ENCODE results near the gene HOATZ.

The HOATZ gene

GRCh38 chr11:111555255-111555654 is 40.7 kb downstream of the HOATZ start:
- no peak overlapping the region for H3K4me3 ChIP-seq (ENCODE audit: low read length in 2 of 2)
- H3K9ac ChIP-seq (ENCODE audit: low read depth, low read length, poor library complexity) = no peak overlapping the region
- H2BK120ac ChIP-seq (ENCODE audit: low read depth, low read length) = no peak overlapping the region
- H2BK5ac ChIP-seq (ENCODE audit: low read length) = no peak overlapping the region
- no peak overlapping the region for H3K27ac ChIP-seq (replicated peaks; ENCODE audit: low read length)
- no peak overlapping the region for H2AFZ ChIP-seq (ENCODE audit: low read length)
- no peak overlapping the region for H3K4me2 ChIP-seq (ENCODE audit: insufficient read depth, low read length, poor library complexity, severe bottlenecking)
- H2BK12ac ChIP-seq (ENCODE audit: low read length) = no peak overlapping the region
- peaks cover 0 to 18% (median 0%) of the 10 kb centered on the region in 3 experiments for H3K27me3 ChIP-seq (ENCODE audit: control insufficient read depth in 3 of 3, insufficient read depth in 3 of 3, low read depth in 1 of 3, low read length in 3 of 3)
- no peak overlapping the region for H2BK15ac ChIP-seq (ENCODE audit: low read length)
- no peak overlapping the region for H3K18ac ChIP-seq (ENCODE audit: low read length)
- peaks cover 0 to 6% of the 10 kb centered on the region in 2 donors for H3K9me3 ChIP-seq (replicated peaks in 1 of 2; ENCODE audit: control insufficient read depth in 2 of 2, insufficient read depth in 1 of 2, low read depth in 1 of 2, low read length in 2 of 2)
- H3K23ac ChIP-seq (ENCODE audit: low read depth, low read length, poor library complexity) = no peak overlapping the region
- no peak overlapping the region for H4K8ac ChIP-seq (ENCODE audit: low read depth, low read length)
- H3K4ac ChIP-seq (ENCODE audit: low read length) = no peak overlapping the region
- no peak overlapping the region for H3K14ac ChIP-seq (ENCODE audit: low read length)
- H4K91ac ChIP-seq (ENCODE audit: low read depth, low read length, poor library complexity) = no peak overlapping the region
- no peaks in the 10 kb centered on the region for H3K4me1 ChIP-seq (ENCODE audit: control insufficient read depth in 2 of 2, insufficient read depth in 1 of 2, low read depth in 1 of 2, low read length in 2 of 2)
- H3K79me1 ChIP-seq (ENCODE audit: low read depth, low read length) = no peaks in the 10 kb centered on the region
- no peaks in the 10 kb centered on the region for H3K36me3 ChIP-seq (replicated peaks in 1 of 2; ENCODE audit: control insufficient read depth in 2 of 2, insufficient read depth in 2 of 2, low read length in 2 of 2)
- DNase-seq (ENCODE audit: low spot score) = no peak
- no peak overlapping the region for H2AK5ac ChIP-seq (ENCODE audit: low read depth, low read length)

DNA sequence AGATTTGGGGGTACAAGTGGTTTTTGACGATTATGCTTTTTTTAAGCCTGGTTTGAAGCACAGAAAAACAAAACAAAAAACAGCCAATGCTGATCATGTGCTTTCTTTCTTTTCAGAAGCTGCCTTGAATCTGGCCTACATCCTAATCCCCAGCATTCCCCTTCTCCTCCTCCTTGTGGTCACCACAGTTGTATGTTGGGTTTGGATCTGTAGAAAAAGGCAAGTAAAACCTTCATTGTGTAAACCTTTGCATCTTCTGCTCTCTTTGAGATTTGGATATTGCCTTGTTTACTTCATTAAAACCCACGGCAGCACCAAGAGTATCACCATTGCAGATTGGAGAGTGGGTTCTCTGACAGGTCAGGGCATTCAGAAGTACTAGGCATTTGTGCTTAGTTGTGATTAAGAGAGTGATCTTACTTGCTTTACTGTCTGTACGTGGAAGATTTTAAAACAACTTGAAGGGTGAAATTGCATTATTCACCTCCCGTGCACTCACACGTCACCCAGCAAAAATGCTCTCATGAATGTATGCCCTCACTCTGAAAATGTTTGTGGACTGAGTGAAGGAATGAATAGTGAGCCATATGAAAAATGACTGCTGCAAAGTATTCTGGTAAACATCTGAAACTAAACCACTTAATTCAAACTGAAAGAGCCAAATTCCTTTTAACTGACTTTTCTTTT is 43.0 kb downstream of the HOATZ start:
- peaks cover 0 to 3% of the 10 kb centered on the region in 2 donors for H3K4me1 ChIP-seq (ENCODE audit: control insufficient read depth in 2 of 2, insufficient read depth in 1 of 2, low read depth in 1 of 2, low read length in 2 of 2)
- H3K27ac ChIP-seq (replicated peaks; ENCODE audit: low read length) = no peak overlapping the region
- no peaks in the 10 kb centered on the region for H3K79me1 ChIP-seq (ENCODE audit: low read depth, low read length)

DNA sequence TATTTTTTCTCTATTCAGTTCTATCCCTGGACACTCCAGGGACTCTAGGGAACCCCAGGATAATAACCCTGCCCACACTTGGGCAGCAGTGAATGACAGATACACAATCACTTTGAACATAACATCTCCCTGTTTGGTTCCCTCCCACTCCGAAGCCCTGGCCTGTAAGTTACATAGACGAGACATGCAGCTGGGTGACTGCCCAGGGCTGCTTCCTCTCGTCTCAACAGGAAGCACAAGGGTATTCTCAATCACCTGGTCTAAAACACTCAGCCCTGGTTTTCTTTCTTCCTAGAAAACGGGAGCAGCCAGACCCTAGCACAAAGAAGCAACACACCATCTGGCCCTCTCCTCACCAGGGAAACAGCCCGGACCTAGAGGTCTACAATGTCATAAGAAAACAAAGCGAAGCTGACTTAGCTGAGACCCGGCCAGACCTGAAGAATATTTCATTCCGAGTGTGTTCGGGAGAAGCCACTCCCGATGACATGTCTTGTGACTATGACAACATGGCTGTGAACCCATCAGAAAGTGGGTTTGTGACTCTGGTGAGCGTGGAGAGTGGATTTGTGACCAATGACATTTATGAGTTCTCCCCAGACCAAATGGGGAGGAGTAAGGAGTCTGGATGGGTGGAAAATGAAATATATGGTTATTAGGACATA is 45.4 kb downstream of the HOATZ start:
- H4K8ac ChIP-seq (ENCODE audit: low read depth, low read length) = no peak overlapping the region
- no peak overlapping the region for H2BK15ac ChIP-seq (ENCODE audit: low read length)
- no peak overlapping the region for H2BK12ac ChIP-seq (ENCODE audit: low read length)
- no peak overlapping the region for H3K4me2 ChIP-seq (ENCODE audit: insufficient read depth, low read length, poor library complexity, severe bottlenecking)
- H2BK120ac ChIP-seq (ENCODE audit: low read depth, low read length) = no peak overlapping the region
- H3K9me3 ChIP-seq (replicated peaks in 1 of 2; ENCODE audit: control insufficient read depth in 2 of 2, insufficient read depth in 1 of 2, low read depth in 1 of 2, low read length in 2 of 2) = peaks cover 0 to 6% of the 10 kb centered on the region in 2 donors
- H3K18ac ChIP-seq (ENCODE audit: low read length) = no peak overlapping the region
- H3K36me3 ChIP-seq (replicated peaks in 1 of 2; ENCODE audit: control insufficient read depth in 2 of 2, insufficient read depth in 2 of 2, low read length in 2 of 2) = no peaks in the 10 kb centered on the region
- no peak overlapping the region for H4K91ac ChIP-seq (ENCODE audit: low read depth, low read length, poor library complexity)
- H2AFZ ChIP-seq (ENCODE audit: low read length) = peak overlapping the region; percentile 29
- no peak overlapping the region for H3K4me3 ChIP-seq (ENCODE audit: low read length in 2 of 2)
- WGBS, 2 donors (ENCODE audit: extremely low coverage in 2 of 2, insufficient read length in 2 of 2, insufficient replicate concordance in 1 of 2) = no CpG with 5 or more reads among the region's 11 CpGs
- H3K23ac ChIP-seq (ENCODE audit: low read depth, low read length, poor library complexity) = no peak overlapping the region
- H3K27me3 ChIP-seq (ENCODE audit: control insufficient read depth in 3 of 3, insufficient read depth in 3 of 3, low read depth in 1 of 3, low read length in 3 of 3) = no peaks in the 10 kb centered on the region
- no peak overlapping the region for H2BK5ac ChIP-seq (ENCODE audit: low read length)
- no peak for DNase-seq (ENCODE audit: low spot score)
- peaks cover 0 to 3% of the 10 kb centered on the region in 2 donors for H3K4me1 ChIP-seq (ENCODE audit: control insufficient read depth in 2 of 2, insufficient read depth in 1 of 2, low read depth in 1 of 2, low read length in 2 of 2)
- H2AK5ac ChIP-seq (ENCODE audit: low read depth, low read length) = no peak overlapping the region
- H3K14ac ChIP-seq (ENCODE audit: low read length) = no peak overlapping the region
- H3K9ac ChIP-seq (ENCODE audit: low read depth, low read length, poor library complexity) = no peak overlapping the region
- no peak overlapping the region for H3K4ac ChIP-seq (ENCODE audit: low read length)
- H3K79me1 ChIP-seq (ENCODE audit: low read depth, low read length) = no peaks in the 10 kb centered on the region
- H3K27ac ChIP-seq (replicated peaks; ENCODE audit: low read length) = no peak overlapping the region

More for the DNA sequence above, 43.0 kb downstream of the HOATZ start:
- no peak overlapping the region for H3K4me3 ChIP-seq (ENCODE audit: low read length in 2 of 2)
- DNase-seq (ENCODE audit: low spot score) = no peak
- H2BK15ac ChIP-seq (ENCODE audit: low read length) = no peak overlapping the region
- H3K9me3 ChIP-seq (replicated peaks in 1 of 2; ENCODE audit: control insufficient read depth in 2 of 2, insufficient read depth in 1 of 2, low read depth in 1 of 2, low read length in 2 of 2) = peaks cover 0 to 6% of the 10 kb centered on the region in 2 donors
- H4K8ac ChIP-seq (ENCODE audit: low read depth, low read length) = no peak overlapping the region
- H3K23ac ChIP-seq (ENCODE audit: low read depth, low read length, poor library complexity) = no peak overlapping the region
- no CpG with 5 or more reads among the region's 5 CpGs for WGBS, 2 donors (ENCODE audit: extremely low coverage in 2 of 2, insufficient read length in 2 of 2, insufficient replicate concordance in 1 of 2)
- no peak overlapping the region for H3K9ac ChIP-seq (ENCODE audit: low read depth, low read length, poor library complexity)
- H2BK12ac ChIP-seq (ENCODE audit: low read length) = no peak overlapping the region
- H2AFZ ChIP-seq (ENCODE audit: low read length) = no peak overlapping the region
- H2AK5ac ChIP-seq (ENCODE audit: low read depth, low read length) = no peak overlapping the region
- H2BK120ac ChIP-seq (ENCODE audit: low read depth, low read length) = no peak overlapping the region
- H3K36me3 ChIP-seq (replicated peaks in 1 of 2; ENCODE audit: control insufficient read depth in 2 of 2, insufficient read depth in 2 of 2, low read length in 2 of 2) = no peaks in the 10 kb centered on the region
- H4K91ac ChIP-seq (ENCODE audit: low read depth, low read length, poor library complexity) = no peak overlapping the region
- no peak overlapping the region for H3K14ac ChIP-seq (ENCODE audit: low read length)
- no peak overlapping the region for H3K4ac ChIP-seq (ENCODE audit: low read length)
- no peak overlapping the region for H2BK5ac ChIP-seq (ENCODE audit: low read length)
- no peak overlapping the region for H3K18ac ChIP-seq (ENCODE audit: low read length)
- no peak overlapping the region for H3K4me2 ChIP-seq (ENCODE audit: insufficient read depth, low read length, poor library complexity, severe bottlenecking)
- no peaks in the 10 kb centered on the region for H3K27me3 ChIP-seq (ENCODE audit: control insufficient read depth in 3 of 3, insufficient read depth in 3 of 3, low read depth in 1 of 3, low read length in 3 of 3)

DNA sequence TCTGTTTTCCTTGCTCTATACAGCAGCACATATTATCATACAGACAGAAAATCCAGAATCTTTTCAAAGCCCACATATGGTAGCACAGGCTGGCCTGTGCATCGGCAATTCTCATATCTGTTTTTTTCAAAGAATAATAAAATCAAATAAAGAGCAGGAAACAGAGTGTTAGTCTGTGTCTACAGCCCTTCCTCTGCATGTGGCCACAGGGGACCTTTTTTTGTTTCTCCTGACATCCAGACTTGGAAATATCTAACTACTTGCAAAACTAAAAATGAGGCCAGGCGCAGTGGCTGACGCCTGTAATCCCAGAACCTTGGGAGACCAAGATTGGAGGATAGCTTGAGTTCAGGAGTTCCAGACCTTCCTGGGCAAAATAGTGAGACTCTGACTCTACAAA is 46.2 kb downstream of the HOATZ start:
- WGBS, 2 donors (ENCODE audit: extremely low coverage in 2 of 2, insufficient read length in 2 of 2, insufficient replicate concordance in 1 of 2) = no CpG with 5 or more reads among the region's 3 CpGs
- Histone ChIP-seq H3K4me2 (ENCODE audit: insufficient read depth, low read length, poor library complexity, severe bottlenecking) (no peak overlapping the region), H3K27ac (replicated peaks; ENCODE audit: low read length) (no peak overlapping the region), H2AFZ (ENCODE audit: low read length) (no peak overlapping the region), H3K4me1 (ENCODE audit: control insufficient read depth in 2 of 2, insufficient read depth in 1 of 2, low read depth in 1 of 2, low read length in 2 of 2) (peaks cover 0 to 3% of the 10 kb centered on the region in 2 donors), H3K27me3 (ENCODE audit: control insufficient read depth in 3 of 3, insufficient read depth in 3 of 3, low read depth in 1 of 3, low read length in 3 of 3) (no peaks in the 10 kb centered on the region), H3K79me1 (ENCODE audit: low read depth, low read length) (no peaks in the 10 kb centered on the region), H3K14ac (ENCODE audit: low read length) (no peak overlapping the region), H3K36me3 (replicated peaks in 1 of 2; ENCODE audit: control insufficient read depth in 2 of 2, insufficient read depth in 2 of 2, low read length in 2 of 2) (no peaks in the 10 kb centered on the region), H2BK12ac (ENCODE audit: low read length) (no peak overlapping the region), H4K8ac (ENCODE audit: low read depth, low read length) (no peak overlapping the region), H3K18ac (ENCODE audit: low read length) (no peak overlapping the region), H2BK5ac (ENCODE audit: low read length) (no peak overlapping the region), H2AK5ac (ENCODE audit: low read depth, low read length) (no peak overlapping the region), H2BK15ac (ENCODE audit: low read length) (no peak overlapping the region), H3K23ac (ENCODE audit: low read depth, low read length, poor library complexity) (no peak overlapping the region), H2BK120ac (ENCODE audit: low read depth, low read length) (no peak overlapping the region), H3K9me3 (replicated peaks in 1 of 2; ENCODE audit: control insufficient read depth in 2 of 2, insufficient read depth in 1 of 2, low read depth in 1 of 2, low read length in 2 of 2) (peaks cover 0 to 4% of the 10 kb centered on the region in 2 donors), H3K4ac (ENCODE audit: low read length) (no peak overlapping the region), H3K9ac (ENCODE audit: low read depth, low read length, poor library complexity) (no peak overlapping the region), H4K91ac (ENCODE audit: low read depth, low read length, poor library complexity) (no peak overlapping the region), H3K4me3 (ENCODE audit: low read length in 2 of 2) (no peak overlapping the region)
- no peak for DNase-seq (ENCODE audit: low spot score)
